GM19463 (cell line): ENCODE results near the gene UBE4B.

Experiments used
- ATAC-seq: cut with Tn5 transposase; IDR thresholded peaks from one replicate; pipeline ENCODE4 v1.9.1; 2021; ENCODE audit warnings: mild to moderate bottlenecking, moderate library complexity; ENCODE audit not compliant: unreplicated experiment

UBE4B gene

DNA sequence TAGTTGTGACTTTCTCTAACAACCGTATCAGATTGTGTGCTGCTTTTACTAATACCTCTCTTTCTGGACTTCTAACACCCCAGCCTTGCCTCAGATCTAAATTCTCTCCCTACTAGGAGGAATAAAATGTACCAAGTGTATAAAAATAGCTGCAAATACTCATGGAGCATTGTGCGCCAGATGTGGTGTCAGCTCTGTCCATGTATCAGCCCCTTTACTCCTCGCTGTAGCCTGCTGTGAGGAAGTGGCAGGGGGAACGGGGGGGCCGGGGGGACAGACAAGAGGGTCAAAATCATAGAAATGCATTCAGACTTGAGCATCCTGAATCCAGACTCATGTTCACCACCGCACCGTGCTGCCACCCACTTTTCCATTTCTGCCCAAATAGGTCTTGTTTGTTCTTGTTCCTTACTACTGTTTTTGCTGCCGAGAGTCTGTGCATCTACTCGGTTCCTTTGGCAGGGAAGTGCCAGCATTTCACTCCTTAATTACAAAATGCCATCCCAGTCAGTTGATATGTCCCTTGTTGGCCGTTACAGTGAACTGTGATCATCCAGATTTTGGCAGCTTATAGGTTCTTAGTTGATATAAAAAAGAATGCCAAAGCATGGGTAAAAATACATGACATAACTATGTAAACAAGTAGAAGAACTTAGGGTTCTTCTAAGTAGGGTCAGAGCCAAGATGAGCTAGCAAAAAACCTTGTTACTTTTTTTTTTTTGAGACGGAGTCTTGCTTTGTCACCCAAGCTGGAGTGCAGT is 76.4 kb downstream of the UBE4B start:
- no peak for ATAC-seq

DNA sequence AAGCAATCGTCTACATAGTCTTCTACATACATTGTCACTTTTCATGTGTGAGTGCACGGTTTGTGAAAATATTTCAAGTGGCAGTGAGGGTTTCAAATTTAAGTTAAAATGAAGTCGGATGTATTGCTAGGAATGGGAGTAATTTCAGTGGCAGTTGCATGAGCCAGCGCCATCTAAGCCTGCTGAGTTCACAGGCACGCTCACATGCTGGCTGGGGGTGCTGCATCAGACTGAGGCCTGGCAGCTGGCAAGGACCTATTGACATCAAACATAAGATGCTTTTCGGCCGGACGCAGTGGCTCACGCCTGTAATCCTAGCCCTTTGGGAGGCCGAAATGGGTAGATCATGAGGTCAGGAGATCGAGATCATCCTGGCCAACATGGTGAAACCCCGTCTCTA is 80.7 kb downstream of the UBE4B start:
- ATAC-seq = no peak

DNA sequence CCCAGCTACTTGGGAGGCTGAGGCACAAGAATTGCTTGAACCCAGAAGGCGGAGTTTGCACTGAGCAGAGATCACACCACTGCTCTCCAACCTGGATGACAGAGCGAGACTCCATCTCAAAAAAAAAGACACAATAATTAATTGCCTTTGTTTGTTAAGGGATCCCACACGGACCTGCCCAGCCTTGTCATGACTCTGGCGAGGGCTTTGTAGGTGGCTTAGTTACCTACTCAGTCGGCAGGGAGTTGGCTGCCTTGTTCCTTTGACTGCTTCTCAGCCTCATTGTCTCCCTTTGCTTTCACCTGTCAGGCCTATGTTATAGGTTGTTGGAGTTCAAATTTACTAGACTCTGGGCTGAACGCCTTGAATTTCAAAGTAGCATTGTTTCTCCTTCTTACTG is 82.0 kb downstream of the UBE4B start:
- no peak for ATAC-seq

DNA sequence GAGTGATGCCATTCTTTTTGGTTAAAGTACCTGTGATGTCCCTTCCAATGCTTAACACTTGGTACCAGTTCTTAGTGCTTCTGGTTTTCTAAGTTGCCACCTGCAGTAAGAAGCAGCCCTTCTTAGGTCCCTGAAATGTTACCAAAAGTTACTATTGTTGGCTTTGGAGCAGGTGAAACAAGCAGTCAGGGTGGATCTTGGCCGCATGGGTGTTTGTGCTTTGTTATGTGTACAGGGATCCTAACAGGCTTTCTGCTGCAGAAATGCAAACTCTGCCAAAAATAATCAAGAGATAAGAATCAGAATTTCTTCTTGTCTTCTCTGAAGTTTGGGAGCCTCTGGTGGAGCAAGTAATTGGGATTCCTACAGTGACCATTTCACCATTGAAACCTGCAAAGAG is 84.4 kb downstream of the UBE4B start:
- no peak for ATAC-seq

DNA sequence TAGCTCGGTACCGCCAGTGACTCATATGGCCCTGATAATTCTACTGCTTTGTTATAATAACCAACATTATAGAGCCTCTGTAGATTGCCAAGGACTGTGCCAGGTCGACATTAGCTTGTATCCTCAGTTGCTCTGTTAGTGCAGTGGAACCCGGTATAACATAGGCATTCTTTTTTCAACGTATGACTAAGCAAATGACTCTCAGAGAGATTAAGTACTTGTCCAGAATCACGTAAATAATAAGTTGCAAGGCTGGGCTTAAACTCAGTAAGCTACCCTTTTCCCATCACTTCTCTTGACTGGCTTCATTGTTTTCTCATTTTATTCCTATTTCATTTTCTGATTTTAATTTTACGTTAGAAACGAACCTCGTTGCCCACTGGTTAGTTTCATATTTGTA is 85.1 kb downstream of the UBE4B start:
- ATAC-seq = no peak

DNA sequence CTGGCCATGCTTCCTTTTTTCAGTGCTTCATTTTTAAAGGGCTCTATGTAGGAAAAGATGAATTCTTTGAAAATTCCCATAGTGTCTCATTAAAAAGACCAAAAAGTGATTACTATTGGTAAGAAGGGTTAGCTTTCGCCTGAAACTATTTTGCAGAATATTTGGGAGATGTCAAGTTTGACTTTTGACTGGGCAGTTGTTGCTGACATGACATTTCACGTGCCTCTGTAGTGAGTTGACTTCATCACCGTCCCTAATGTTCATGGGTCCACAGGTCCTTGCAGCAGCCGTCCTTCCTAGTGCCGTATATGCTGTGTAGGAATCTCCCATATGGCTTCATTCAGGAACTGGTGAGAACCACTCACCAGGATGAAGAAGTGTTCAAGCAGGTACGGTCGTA is 88.9 kb downstream of the UBE4B start:
- no peak for ATAC-seq

DNA sequence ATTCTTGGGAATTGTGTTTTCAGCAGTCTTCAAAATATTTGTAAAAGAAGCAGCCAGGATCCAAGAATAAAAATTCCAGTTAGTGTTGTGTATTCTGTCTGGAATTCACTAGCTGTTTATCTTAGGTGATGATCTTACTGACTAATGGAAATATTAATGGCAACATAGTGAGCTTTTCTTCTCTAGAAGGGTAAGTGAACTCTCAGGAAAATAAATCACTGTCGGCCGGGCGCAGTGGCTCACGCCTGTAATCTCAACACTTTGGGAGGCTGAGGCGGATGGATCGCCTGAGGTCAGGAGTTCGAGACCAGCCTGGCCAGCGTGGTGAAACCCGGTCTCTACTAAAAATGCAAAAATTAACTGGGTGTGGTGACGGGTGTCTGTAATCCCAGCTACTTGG is 90.2 kb downstream of the UBE4B start:
- no peak for ATAC-seq

DNA sequence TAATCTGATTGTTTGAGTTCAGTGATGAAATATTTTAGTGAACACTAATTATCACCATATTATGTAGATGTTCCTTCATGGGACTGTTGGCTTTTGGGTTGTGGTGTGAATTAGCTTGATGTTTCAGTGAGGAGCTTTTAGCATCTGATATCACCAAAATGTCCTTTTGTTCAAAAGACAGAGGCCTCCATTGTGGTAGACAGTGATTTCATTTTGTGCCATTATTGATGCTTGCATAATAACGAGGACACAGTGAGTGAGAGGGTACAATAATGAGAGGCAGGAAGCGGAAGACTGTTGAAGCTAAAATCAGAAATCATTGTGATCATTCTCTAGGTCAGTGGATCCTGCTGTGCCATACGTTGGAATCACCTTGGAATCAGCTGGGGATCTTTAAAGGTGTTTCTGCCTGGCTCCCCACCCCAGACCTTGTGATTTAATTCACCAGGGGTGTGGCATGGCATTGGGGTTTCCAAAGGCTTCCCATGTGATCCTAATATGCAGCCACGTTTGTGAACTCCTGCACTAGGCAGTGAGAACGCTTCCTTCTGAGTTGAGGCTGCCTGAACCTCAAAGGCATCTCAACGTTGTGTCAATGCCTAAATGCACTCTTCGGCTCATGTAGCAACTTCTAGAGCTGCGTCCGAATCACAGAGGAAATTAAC is 95.5 kb downstream of the UBE4B start:
- no peak for ATAC-seq

DNA sequence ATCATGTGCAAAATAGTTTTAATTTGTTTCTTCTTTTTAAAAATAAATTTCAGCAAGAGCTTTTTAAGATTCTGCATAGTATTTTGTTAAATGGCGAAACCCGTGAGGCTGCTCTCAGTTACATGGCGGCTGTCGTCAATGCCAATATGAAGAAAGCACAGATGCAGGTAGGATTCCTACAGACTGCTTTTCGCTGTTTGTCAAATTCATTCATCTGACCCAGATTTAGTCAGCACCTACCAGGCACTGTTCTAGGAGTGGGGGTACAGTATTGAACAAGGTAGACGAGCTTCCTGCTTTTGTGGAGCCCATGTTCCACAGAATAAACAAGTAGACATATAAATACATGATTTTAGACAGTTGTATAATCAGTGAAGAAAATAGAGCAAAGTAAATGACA is 99.6 kb downstream of the UBE4B start:
- no peak for ATAC-seq

DNA sequence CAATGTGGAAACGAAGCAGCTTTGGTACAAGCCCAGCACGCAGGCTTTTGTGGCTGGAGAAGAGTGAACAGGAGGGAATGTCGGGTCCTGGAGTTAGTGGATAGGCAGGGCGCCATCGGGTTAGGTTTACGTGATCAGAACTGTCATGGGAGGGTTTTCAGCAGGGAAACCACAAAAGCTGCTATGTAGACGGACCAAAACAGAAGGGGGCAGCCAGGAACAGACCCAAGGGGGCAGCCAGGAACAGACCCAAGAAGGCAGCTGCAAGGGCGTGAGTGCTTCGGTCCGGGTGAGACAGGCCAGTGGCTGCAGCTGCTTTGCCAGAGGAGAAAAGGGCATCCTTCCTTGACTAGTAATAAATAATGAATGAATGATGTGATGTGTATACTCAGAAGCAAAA is 100.1 kb downstream of the UBE4B start:
- no peak for ATAC-seq

DNA sequence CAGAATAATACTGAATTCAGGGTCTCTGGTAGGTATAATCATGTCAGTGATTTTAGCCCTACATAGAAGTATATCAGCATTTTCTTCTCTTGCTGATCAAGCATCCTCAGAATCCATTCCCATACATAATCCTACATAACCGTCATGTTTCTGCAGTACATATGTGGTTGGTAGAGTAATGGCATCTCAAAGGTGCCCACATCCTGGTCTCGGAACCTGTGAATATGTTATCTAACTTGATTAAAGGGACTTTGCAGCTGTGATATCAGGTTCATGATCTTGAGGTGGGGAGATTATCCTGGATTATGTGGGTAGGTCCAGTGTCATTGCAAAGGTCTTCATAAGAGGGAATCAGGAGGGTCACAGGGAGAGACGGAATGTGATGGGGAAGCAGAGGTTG is 108.2 kb downstream of the UBE4B start:
- no peak for ATAC-seq

DNA sequence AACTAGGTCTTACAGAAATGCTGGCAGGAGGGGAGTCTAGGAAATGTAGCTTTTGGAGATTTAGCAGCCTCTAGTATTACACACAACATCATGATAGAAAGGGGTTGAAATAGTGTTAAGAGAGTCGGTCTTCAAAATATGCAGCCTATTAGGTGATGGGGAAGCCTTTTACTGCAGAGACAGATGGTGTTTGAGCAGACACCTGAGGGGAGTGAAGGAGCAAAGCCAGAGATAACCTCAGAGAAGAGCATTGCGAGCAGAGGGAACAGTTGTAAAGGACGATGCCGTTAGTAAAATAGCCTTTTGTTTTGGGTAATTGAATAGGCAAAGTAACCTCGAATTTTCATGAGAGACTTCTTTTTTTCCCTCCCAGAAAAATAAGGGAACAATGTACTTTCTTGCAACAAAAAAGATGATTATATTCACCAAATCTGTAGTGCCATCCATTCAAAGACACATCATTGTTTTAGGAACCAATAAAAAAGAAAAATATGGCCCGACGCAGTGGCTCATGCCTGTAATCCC is 111.3 kb downstream of the UBE4B start:
- no peak for ATAC-seq

DNA sequence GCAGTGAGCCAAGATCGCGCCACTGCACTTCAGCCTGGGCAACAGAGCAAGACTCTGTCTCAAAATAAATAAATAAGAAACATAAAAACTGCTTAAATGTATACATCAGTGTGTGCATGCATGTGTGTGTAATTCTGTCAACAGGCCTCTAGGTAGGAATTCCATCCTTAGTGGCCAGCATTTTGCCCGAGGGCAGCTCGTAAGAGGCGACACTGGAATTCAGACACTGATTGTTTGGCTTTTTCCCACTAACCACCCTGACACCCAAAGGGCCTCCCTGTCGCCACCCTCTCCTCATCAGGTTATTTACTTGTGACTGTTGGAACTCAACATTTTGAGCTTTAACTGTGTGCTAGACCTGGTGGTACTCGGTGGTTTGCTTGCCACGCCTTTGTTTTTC is 113.6 kb downstream of the UBE4B start:
- ATAC-seq = no peak

DNA sequence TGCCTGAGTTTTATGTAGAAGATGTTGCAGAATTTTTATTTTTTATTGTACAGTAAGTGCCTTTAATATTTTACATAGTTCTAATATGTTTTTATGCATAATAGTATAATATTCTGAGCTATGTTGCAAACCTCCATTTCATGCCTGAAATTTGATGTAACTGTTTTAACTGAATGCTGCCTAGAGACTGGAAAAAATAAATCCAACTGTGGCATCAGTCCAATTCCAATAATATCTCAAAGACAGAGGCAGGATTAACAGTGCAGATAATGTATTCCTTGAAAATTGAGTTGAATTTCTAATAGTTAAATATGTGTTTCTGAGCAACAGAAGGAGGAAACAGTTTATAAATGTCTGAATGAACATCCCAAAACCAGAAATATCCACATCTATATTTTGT is 116.5 kb downstream of the UBE4B start:
- no peak for ATAC-seq

DNA sequence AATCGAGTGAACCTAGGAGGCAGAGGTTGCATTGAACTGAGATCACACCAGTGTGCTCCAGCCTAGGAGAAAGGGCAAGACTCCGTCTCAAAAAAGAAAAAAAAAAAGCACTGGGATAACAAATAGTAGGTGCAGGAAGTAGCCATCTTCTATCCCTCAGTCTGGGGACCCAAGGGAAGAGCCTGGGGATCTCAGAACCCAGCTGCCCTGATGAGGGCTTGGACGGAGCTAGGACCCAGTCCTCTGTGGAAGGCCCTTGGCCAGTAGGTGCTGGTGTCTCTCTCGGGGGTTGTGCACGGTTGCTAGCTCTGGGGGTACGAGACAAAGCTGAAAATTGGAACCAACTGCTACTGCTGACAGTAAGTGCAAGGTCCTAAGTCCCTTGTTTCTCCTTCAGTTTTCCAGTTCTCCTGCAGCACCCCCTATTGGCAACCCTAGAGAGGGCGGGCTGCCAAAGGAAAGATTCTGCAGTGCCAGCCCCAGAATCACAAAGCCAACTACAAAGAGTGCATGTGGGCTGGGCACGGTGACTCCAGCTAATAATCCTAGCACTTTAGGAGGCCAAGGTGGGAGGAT is 120.0 kb downstream of the UBE4B start:
- no peak for ATAC-seq

DNA sequence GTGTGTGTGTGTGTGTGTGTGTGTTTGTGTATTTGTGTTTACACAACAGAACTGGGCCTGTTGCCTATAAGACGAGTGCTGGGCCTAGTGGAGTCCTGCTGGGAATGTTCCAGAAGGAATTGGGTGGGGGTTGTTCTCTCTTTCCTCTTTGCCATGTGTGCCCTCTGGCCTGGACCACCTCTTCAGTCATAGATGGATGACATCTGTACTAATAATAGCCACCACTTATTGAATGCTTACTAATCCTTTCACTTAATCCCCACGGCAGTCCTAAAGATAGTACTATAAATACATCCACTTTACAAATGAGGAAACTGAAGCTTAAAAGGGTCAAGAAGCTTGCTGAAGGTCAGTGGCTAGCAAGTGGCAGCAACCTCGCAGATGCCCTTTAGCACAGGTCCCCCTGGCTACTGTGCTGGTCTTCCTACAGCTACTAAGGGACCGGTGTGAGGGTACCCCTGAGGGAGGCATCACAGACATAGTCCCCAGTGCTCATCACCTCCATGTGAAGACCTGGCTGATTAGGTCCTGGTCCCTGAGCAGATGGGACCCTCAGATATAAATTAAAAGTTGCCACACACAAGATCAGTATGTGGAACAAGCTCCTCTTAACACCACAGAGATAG is 122.4 kb downstream of the UBE4B start:
- no peak for ATAC-seq

DNA sequence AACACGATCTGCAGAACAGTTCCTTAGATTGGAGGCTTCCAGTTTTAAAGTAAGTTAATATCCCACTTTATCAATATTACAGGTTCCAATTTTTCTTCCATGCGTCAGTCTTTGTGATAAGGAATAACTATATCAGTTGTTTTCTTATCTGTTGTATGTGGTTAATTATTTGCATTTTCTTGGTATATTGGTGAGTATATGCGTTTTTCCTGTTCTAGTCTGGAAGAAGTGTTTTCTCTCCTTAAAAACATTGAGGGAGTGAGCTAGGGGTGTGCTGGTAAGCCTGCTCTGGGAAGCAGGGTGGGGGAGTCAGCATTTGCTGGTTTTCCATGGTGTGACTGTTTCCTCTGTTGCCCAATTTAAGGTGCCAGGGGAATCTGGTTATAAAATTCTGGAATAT is 127.4 kb downstream of the UBE4B start:
- no peak for ATAC-seq

DNA sequence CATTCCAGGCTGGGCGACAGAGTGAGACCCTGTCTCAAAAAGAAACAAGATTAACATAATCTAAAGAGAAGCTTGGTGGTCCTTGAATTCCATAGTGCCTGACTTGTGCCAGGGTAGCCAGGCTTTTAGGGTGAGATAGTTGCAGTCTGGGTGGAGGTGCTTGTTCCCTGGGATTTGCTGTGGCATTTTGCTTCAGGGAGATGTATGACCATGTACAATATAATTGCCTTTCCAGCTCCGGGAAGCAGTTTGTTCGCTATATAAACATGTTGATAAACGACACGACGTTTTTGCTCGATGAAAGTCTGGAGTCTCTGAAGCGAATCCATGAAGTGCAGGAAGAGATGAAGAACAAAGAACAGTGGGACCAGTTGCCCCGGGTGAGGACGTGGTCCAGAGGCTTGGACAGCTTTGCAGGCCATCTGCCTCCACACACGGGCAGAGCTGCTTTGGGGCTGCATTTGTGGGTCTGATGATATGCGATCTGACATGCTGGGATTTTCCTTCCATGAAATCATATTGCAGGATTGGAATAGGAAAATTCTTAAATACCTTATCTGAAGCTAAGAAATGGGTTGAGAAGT is 128.2 kb downstream of the UBE4B start:
- no peak for ATAC-seq

DNA sequence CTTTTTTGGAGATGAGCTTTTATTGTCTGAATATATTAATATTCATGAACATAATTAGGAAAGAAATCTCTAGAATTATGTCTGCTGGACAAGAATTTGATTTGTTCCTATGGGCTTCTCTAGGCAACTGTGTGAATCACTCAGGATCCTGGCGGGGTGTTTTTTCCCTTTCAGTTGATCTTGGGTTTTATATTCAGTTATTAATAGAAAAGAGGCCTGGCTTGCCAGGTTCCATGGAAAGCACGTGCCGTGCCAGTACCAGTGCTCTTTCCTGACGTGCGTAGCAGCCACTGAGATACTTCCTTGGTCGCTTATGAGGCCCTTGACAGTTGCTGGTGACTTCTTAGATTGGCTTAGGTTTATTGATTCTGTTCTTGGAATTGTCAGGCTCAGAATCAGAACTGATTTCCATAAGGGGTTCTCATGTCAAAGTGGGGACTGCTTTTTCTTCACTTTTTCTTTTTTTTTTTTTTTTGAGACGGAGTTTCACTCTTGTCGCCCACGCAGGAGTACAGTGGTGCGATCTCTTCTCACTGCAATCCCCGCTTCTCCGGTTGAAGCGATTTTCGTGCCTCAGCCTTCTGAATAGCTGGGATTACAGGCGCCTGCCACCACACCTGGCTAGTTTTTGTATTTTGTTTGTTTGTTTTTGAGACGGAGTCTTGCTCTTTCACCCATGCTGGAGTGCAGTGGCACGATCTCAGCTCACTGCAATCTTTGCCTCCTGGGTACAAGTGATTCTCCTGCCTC is 129.0 kb downstream of the UBE4B start:
- no peak for ATAC-seq

DNA sequence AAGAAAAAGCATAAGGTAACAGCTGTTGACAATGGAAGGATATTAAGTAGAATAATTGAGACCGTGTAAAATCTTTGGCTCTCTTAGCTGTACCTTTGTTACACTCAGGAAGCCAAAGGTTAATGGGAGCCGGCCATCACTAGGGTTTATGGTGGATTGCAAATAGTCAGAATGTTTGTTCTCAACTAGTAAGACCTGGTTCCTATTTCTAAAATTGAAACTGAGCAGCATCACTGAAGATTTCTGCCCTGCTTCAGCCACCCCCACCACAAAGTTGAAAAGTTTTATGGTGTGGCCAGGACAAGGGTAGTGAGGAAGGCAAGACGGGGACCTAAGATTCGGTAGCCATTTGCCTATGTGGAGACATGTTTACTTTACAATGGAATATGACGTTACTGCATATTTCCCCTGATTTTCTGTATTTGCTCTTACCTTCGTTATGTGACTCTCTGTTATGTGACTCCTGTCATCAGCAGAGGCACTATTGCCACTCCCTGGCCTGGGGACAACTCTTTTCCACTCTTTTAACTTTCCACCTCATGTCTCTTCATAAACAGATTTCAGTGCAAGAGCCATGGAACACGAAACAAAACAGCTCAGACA is 136.3 kb downstream of the UBE4B start:
- no peak for ATAC-seq
